ENCODE results near the gene EFHC1.

- TF ChIP-seq CTCF (optimal IDR thresholded peaks at IDR 0.05 in 1 of 3, IDR thresholded peaks at IDR 0.05 in 1 of 3, conservative IDR thresholded peaks at IDR 0.05 in 1 of 3; ENCODE audit: extremely low read depth in 1 of 3, insufficient read depth in 2 of 3, low read length in 3 of 3) (no peak), EZH2 (IDR thresholded peaks at IDR 0.05; ENCODE audit: low read length) (no peak)
Measured at GRCh38 chr6:52515219-52515960, 95.2 kb downstream of the EFHC1 start.

Measured in keratinocyte (primary cell).